Karpas-422 (cell line): Measurements from ENCODE around the gene AMN. TPM values are rescaled to one million over a fixed set of nuclear protein-coding genes. Genes with fewer than 3 reads are reported as not detected.

ENCODE experiments used
- DNase-seq: peaks from one replicate; pipeline ENCODE4 v3.0.0-alpha.2; 2015
- H2AFZ ChIP-seq: fragments of 200-600 bp; sonication (generic); 2 replicates; pipeline ENCODE4 v1.6.1; 2014; ENCODE audit warnings: antibody characterized with exemption, low read length, mixed read lengths
- H3K27ac ChIP-seq: fragments of 200-600 bp; sonication (generic); 2 replicates; pipeline ENCODE4 v1.5.1; 2014; ENCODE audit warnings: mild to moderate bottlenecking, low read length, moderate library complexity
- H3K27me3 ChIP-seq: fragments of 200-600 bp; sonication (generic); 2 replicates; pipeline ENCODE4 v1.6.1; 2014; ENCODE audit warnings: low read length, mixed read lengths
- H3K36me3 ChIP-seq: fragments of 200-600 bp; sonication (generic); 2 replicates; pipeline ENCODE4 v1.6.1; 2014; ENCODE audit warnings: low read length, mixed read lengths; ENCODE audit not compliant: insufficient read depth
- H3K4me1 ChIP-seq: fragments of 200-600 bp; sonication (generic); 2 replicates; pipeline ENCODE4 v1.6.1; 2014; ENCODE audit warnings: mild to moderate bottlenecking, low read length, mixed read lengths
- H3K4me2 ChIP-seq: fragments of 200-600 bp; sonication (generic); 2 replicates; pipeline ENCODE4 v1.6.1; 2014; ENCODE audit warnings: low read length, low read depth, mild to moderate bottlenecking; ENCODE audit not compliant: poor library complexity, severe bottlenecking
- H3K4me3 ChIP-seq: fragments of 200-600 bp; sonication (generic); 2 replicates; pipeline ENCODE4 v1.5.1; 2014; ENCODE audit warnings: mild to moderate bottlenecking, antibody characterized with exemption, low read length, mixed read lengths
- H3K79me2 ChIP-seq: fragments of 200-600 bp; sonication (generic); 2 replicates; pipeline ENCODE4 v1.6.1; 2014; ENCODE audit warnings: mild to moderate bottlenecking, low read length, mixed read lengths
- H3K9ac ChIP-seq: fragments of 200-600 bp; sonication (generic); 2 replicates; pipeline ENCODE4 v1.6.0; 2014; ENCODE audit warnings: low read length
- H3K9me2 ChIP-seq: fragments of 200-600 bp; sonication (generic), shearing (Covaris generic); replicated peaks from 2 replicates; pipeline ENCODE4 v1.6.0; 2014; ENCODE audit warnings: mild to moderate bottlenecking, low read length, moderate library complexity; ENCODE audit not compliant: insufficient read depth
- H3K9me3 ChIP-seq: fragments of 300-700, 200-600 bp; sonication (generic); 2 replicates; pipeline ENCODE4 v1.6.1; 2014; ENCODE audit warnings: low read length, mixed read lengths
- H4K20me1 ChIP-seq: fragments of 200-600 bp; sonication (generic); 2 replicates; pipeline ENCODE4 v1.6.1; 2014; ENCODE audit warnings: mild to moderate bottlenecking, antibody characterized with exemption, low read length, low read depth; ENCODE audit not compliant: insufficient read depth
- total RNA-seq: library from RNA; depleted of rRNA; stranded (reverse); fragments of >200 nt; shearing (Covaris generic); gene quantifications from 2 replicates; pipeline ENCODE4 v1.2.3, GENCODE V29; 2014; ENCODE audit warnings: low replicate concordance

AMN gene
- total RNA-seq, 1 experiment from 2014 or later: 7.7 TPM

DNA sequence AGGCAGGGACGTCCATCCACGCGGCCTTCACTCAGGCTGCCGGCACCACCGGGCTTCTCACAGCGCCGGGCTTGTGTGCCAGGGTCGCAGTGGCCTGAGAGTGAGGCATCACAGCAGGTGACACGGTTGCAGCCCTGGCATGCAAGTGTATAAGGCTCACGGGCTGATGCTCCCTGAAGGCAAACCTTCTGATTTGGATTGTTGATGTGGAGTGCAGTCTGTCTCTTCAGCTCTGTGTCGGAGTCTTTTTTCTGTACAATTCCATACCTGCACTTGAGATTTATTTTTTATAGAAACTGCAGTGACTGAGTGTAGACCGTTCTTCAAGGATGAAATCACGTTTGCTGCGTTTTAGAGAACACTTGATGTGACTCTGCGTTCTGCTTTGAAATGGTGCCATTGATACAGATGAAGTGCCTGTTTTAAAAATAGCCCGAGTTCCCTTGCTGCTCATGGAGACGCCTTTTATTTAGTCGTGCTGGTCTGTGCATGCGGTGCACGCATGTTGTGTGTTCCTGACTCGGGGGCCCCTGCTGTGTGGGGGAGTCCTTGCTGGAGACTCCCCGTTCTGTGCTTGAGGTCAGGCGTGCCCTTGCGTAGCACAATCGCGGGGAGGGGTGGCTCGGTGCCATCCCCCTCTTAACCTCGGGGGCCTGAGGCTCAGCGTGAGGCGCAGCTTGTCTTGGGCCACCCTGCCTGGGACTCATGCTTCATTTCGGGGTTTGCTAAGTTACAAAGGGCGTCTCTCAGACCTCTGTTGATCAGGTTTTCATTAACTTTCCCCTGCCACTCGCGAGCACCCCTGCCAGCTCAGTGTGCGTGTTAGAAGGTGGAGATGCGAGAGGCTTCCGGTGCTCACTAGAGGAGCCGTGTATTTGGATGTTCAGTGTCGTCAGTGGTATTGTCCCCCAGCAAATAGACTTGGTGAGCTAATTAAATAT lies 21.6 kb upstream of the AMN start:
- Histone ChIP-seq H3K9me2 (no peaks in the 10 kb centered on the region), H3K36me3 (peaks cover 48% of the 10 kb centered on the region), H3K27me3 (no peaks in the 10 kb centered on the region), H3K9me3 (no peaks in the 10 kb centered on the region), H2AFZ (no peak overlapping the region), H4K20me1 (no peaks in the 10 kb centered on the region), H3K79me2 (peaks cover 32% of the 10 kb centered on the region), H3K27ac (peak overlapping the region; percentile 93), H3K9ac (peak overlapping the region; percentile 72), H3K4me3 (peak overlapping the region; percentile 53), H3K4me1 (peaks cover 74% of the 10 kb centered on the region), H3K4me2 (peak overlapping the region; percentile 73)
- DNase-seq: peak; percentile 82

GRCh38 chr14:102901633-102902032 lies 20.8 kb upstream of the AMN start:
- no peaks in the 10 kb centered on the region for H3K9me2 ChIP-seq
- H3K79me2 ChIP-seq: peaks cover 27% of the 10 kb centered on the region
- H3K4me1 ChIP-seq: peaks cover 67% of the 10 kb centered on the region
- peak; percentile 97 for DNase-seq
- no peaks in the 10 kb centered on the region for H3K9me3 ChIP-seq
- H3K4me3 ChIP-seq: peak overlapping the region; percentile 53
- H2AFZ ChIP-seq: no peak overlapping the region
- peak overlapping the region; percentile 74 for H3K9ac ChIP-seq
- H3K4me2 ChIP-seq: peak overlapping the region; percentile 73
- H4K20me1 ChIP-seq: no peaks in the 10 kb centered on the region
- no peaks in the 10 kb centered on the region for H3K27me3 ChIP-seq
- H3K36me3 ChIP-seq: peaks cover 50% of the 10 kb centered on the region
- H3K27ac ChIP-seq: peak overlapping the region; percentile 93

GRCh38 chr14:102902086-102902485 lies 20.4 kb upstream of the AMN start:
- no peak for DNase-seq
- Histone ChIP-seq H4K20me1 (no peaks in the 10 kb centered on the region), H3K4me1 (peaks cover 62% of the 10 kb centered on the region), H3K79me2 (peaks cover 29% of the 10 kb centered on the region), H3K36me3 (peaks cover 52% of the 10 kb centered on the region), H3K9me2 (no peaks in the 10 kb centered on the region), H2AFZ (no peak overlapping the region), H3K9me3 (no peaks in the 10 kb centered on the region), H3K27ac (peak overlapping the region; percentile 93), H3K9ac (peak overlapping the region; percentile 74), H3K4me3 (peak overlapping the region; percentile 30), H3K4me2 (peak overlapping the region; percentile 73), H3K27me3 (no peaks in the 10 kb centered on the region)

DNA sequence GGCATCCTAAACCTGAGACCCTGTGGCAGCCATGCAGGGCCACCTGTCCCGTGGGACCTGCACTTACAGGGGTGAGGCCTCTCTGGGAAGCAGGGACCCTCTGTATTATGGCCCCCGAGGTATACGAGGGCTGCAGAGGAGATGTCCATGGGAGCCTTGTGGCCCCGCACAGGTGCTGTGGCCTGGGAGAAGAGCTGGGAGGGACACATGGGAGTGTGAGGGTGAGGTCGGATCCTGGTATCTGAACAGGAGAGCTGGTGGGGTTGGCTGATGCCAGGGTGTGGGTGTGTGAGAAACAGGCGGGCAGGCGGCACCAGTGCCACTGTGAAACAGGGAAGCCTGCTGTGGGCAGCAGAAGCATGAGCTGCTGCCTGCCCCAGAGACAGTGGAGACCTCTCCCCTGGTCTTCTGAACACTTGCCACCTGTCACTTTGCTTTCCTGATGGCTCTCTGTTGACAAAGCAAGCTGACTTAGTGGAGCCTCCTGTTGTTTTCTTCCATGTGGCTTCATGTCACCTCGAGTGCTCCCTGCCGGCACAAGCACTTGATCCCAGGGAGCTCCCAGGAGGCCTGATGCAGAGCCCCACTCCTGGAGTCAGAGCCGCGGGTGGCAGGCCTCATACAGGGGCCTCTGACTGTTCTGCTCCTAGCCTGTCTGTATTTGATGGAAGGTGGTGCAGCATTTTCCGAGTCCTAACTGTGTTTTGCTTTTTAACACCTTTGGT lies 19.8 kb upstream of the AMN start:
- H3K27me3 ChIP-seq: no peaks in the 10 kb centered on the region
- peak overlapping the region; percentile 74 for H3K9ac ChIP-seq
- H3K4me2 ChIP-seq: peak overlapping the region; percentile 73
- no peaks in the 10 kb centered on the region for H4K20me1 ChIP-seq
- peak overlapping the region; percentile 93 for H3K27ac ChIP-seq
- peaks cover 28% of the 10 kb centered on the region for H3K79me2 ChIP-seq
- H3K9me3 ChIP-seq: no peaks in the 10 kb centered on the region
- H3K9me2 ChIP-seq: no peaks in the 10 kb centered on the region
- peaks cover 51% of the 10 kb centered on the region for H3K36me3 ChIP-seq
- peaks cover 56% of the 10 kb centered on the region for H3K4me1 ChIP-seq
- no peak overlapping the region for H2AFZ ChIP-seq
- DNase-seq: no peak
- H3K4me3 ChIP-seq: peak overlapping the region; percentile 30; the same call in 1 of the 2 replicates

GRCh38 chr14:102903248-102903888 lies 19.1 kb upstream of the AMN start:
- Histone ChIP-seq H3K4me2 (no peak overlapping the region), H3K9ac (peak overlapping the region; percentile 74), H3K79me2 (peaks cover 25% of the 10 kb centered on the region), H2AFZ (no peak overlapping the region), H3K27ac (peak overlapping the region; percentile 93), H3K4me1 (peaks cover 49% of the 10 kb centered on the region), H3K27me3 (no peaks in the 10 kb centered on the region), H3K4me3 (no peak overlapping the region), H4K20me1 (no peaks in the 10 kb centered on the region), H3K9me3 (no peaks in the 10 kb centered on the region), H3K9me2 (no peaks in the 10 kb centered on the region), H3K36me3 (peaks cover 55% of the 10 kb centered on the region)
- no peak for DNase-seq

- peaks cover 50% of the 10 kb centered on the region for H3K36me3 ChIP-seq
- H3K9me3 ChIP-seq: no peaks in the 10 kb centered on the region
- peaks cover 43% of the 10 kb centered on the region for H3K4me1 ChIP-seq
- no peaks in the 10 kb centered on the region for H3K9me2 ChIP-seq
- H3K27me3 ChIP-seq: no peaks in the 10 kb centered on the region
- H3K9ac ChIP-seq: no peak overlapping the region
- no peak overlapping the region for H2AFZ ChIP-seq
- H3K4me2 ChIP-seq: no peak overlapping the region
- no peak for DNase-seq
- no peaks in the 10 kb centered on the region for H4K20me1 ChIP-seq
- peak overlapping the region; percentile 93 for H3K27ac ChIP-seq
- H3K4me3 ChIP-seq: no peak overlapping the region
- H3K79me2 ChIP-seq: peaks cover 25% of the 10 kb centered on the region
Observed at GRCh38 chr14:102903889-102904512, 18.5 kb upstream of the AMN start.

- H3K36me3 ChIP-seq: peaks cover 47% of the 10 kb centered on the region
- no peaks in the 10 kb centered on the region for H4K20me1 ChIP-seq
- H3K4me1 ChIP-seq: peaks cover 35% of the 10 kb centered on the region
- peaks cover 25% of the 10 kb centered on the region for H3K79me2 ChIP-seq
- H3K9me3 ChIP-seq: no peaks in the 10 kb centered on the region
- H3K27me3 ChIP-seq: no peaks in the 10 kb centered on the region
- no peak overlapping the region for H3K4me2 ChIP-seq
- no peak overlapping the region for H2AFZ ChIP-seq
- H3K4me3 ChIP-seq: no peak overlapping the region
- peak overlapping the region; percentile 31; the same call in 1 of the 2 replicates for H3K27ac ChIP-seq
- no peaks in the 10 kb centered on the region for H3K9me2 ChIP-seq
- H3K9ac ChIP-seq: no peak overlapping the region
- DNase-seq: no peak
Observed at GRCh38 chr14:102905116-102906108, 17.1 kb upstream of the AMN start.
